Measurements from ENCODE around the gene AK8.

AK8 gene

GRCh38 chr9:132729235-132729890, 148.7 kb downstream of the AK8 start:
- no peak overlapping the region for H3K4me3 ChIP-seq (ENCODE audit: low read depth, low read length)
- no peak for DNase-seq (ENCODE audit: low read depth, low spot score)
- TF ChIP-seq CTCF (IDR thresholded peaks at IDR 0.05; ENCODE audit: low read depth, low read length): no peak
- in situ Hi-C loops (cut with HindIII; ENCODE audit: low sequenced_read_pairs): no loop called here

GRCh38 chr9:132728497-132728896, 149.6 kb downstream of the AK8 start:
- in situ Hi-C loops (cut with HindIII; ENCODE audit: low sequenced_read_pairs): no loop called here
- DNase-seq (ENCODE audit: low read depth, low spot score): no peak
- no peak for TF ChIP-seq CTCF (IDR thresholded peaks at IDR 0.05; ENCODE audit: low read depth, low read length)
- H3K4me3 ChIP-seq (ENCODE audit: low read depth, low read length): no peak overlapping the region

GRCh38 chr9:132728071-132728470, 150.0 kb downstream of the AK8 start:
- TF ChIP-seq CTCF (IDR thresholded peaks at IDR 0.05; ENCODE audit: low read depth, low read length): no peak
- in situ Hi-C loops (cut with HindIII; ENCODE audit: low sequenced_read_pairs): no loop called here
- H3K4me3 ChIP-seq (ENCODE audit: low read depth, low read length): no peak overlapping the region
- DNase-seq (ENCODE audit: low read depth, low spot score): no peak

DNA sequence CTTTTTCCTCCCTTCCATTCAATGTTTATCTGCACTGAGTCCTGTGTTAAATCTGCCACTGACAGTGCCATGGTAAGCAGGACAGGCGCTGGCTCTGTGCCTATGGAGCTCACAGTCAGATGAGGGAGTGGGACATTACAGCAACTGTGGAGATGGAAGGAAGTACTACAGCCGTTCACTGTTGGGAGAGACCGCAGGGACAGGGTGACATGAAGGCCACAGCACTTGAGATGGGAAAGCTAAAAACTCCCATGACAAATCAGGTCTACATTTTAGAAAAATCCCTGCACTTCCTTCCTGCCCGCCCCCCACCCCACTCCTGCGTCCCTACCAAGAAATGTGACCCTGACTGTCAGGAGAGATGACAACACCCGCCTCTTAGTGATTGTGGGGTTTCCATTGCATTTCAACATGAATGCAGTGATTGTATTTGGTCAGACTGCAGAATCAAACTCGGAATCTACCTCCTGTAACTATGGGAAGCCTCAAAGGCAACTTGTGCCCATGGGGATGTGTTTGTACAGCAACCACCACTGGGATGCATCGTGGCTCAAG, 151.4 kb downstream of the AK8 start:
- no peak overlapping the region for H3K4me3 ChIP-seq (ENCODE audit: low read depth, low read length)
- in situ Hi-C loops (cut with HindIII; ENCODE audit: low sequenced_read_pairs): no loop called here
- no peak for DNase-seq (ENCODE audit: low read depth, low spot score)
- no peak for TF ChIP-seq CTCF (IDR thresholded peaks at IDR 0.05; ENCODE audit: low read depth, low read length)

DNA sequence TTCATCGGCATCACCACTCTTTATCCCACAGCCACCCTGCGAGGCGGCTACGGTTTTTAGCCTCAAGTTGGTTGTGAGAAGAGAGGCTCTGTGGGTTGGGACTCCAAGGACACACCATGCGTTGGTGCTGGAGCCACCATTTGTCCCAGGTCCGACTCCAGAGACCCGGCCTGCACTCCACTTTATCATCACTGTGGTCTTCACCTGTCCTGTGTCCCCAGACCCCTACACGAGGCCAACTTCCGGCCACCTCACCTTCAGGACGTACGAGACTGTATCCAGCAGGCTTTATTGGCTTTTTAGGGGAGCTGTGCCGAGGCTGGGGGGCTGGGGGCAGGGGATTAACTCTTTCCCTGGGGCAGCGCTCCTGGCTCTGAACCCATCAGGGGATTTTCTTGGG, 152.8 kb downstream of the AK8 start:
- no peak for DNase-seq (ENCODE audit: low read depth, low spot score)
- in situ Hi-C loops (cut with HindIII; ENCODE audit: low sequenced_read_pairs): no loop called here
- H3K4me3 ChIP-seq (ENCODE audit: low read depth, low read length): no peak overlapping the region

DNA sequence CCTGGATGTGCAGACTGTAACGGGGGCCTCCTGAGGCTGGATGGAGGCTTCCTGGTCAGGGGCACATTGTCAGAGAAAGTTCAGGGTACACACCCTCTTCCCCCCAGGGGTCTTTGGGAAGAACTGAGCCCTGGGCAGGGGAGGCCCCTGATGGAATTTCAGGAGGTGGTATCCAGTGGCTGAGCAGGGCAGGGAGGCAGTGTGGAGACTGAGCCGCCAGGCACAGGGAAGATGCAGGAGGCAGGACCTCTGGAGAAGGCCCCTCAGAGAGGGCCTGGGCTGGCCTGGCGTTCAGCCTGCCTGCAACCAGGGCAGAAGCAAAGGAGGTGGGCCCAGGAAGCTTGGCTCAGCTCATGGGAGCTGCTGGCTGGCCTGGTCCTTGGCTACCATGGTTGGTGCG, 154.3 kb downstream of the AK8 start:
- in situ Hi-C loops (cut with HindIII; ENCODE audit: low sequenced_read_pairs): no loop called here
- TF ChIP-seq CTCF (IDR thresholded peaks at IDR 0.05; ENCODE audit: low read depth, low read length): no peak
- DNase-seq (ENCODE audit: low read depth, low spot score): no peak
- H3K4me3 ChIP-seq (ENCODE audit: low read depth, low read length): no peak overlapping the region

More for the DNA sequence above, 152.8 kb downstream of the AK8 start:
- no peak for TF ChIP-seq CTCF (IDR thresholded peaks at IDR 0.05; ENCODE audit: low read depth, low read length)

All from astrocyte of the spinal cord (primary cell).